GM15510 (cell line): ENCODE results near the gene TXNL4A.
A peak's percentile ranks its signal among the peaks of the same experiment; 100 is the strongest.

Source experiments
- POLR2A ChIP-seq: IDR thresholded peaks from 3 replicates; pipeline ENCODE4 v1.6.1; 2011; ENCODE audit warnings: borderline replicate concordance; ENCODE audit not compliant: insufficient read length; ENCODE audit errors: extremely low read depth

Gene TXNL4A

GRCh38 chr18:79973517-79973916 lies 14.8 kb downstream of the TXNL4A start:
- TF ChIP-seq POLR2A: no peak

- no peak for TF ChIP-seq POLR2A
These were observed 15.6 kb downstream of the TXNL4A start for GRCh38 chr18:79972720-79973119.

DNA sequence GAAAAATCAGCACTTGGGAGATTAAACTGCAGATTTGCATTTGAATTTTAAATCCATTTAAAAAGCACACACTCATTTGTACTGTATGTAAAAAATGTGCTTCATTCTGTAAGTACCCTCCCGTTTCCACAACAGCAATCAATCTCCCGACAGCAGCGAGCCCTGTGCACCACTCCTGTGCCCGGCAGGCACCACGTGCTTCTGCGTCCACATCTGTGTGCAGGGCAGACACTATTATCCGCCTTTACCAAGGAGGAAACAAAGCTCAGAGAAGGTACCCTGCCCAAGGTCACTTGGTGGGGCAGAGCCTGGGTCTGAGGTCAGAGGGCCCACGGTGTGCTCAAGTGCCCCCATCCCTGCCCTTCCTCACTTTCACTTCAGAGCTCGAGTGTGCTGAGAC lies 16.4 kb downstream of the TXNL4A start:
- TF ChIP-seq POLR2A: no peak

- TF ChIP-seq POLR2A: no peak
These were observed 17.0 kb downstream of the TXNL4A start for GRCh38 chr18:79971211-79971952.

- TF ChIP-seq POLR2A: no peak
These were observed 17.8 kb downstream of the TXNL4A start for GRCh38 chr18:79970419-79971133.

- no peak for TF ChIP-seq POLR2A
These were observed 23.1 kb downstream of the TXNL4A start for GRCh38 chr18:79965119-79965902.

DNA sequence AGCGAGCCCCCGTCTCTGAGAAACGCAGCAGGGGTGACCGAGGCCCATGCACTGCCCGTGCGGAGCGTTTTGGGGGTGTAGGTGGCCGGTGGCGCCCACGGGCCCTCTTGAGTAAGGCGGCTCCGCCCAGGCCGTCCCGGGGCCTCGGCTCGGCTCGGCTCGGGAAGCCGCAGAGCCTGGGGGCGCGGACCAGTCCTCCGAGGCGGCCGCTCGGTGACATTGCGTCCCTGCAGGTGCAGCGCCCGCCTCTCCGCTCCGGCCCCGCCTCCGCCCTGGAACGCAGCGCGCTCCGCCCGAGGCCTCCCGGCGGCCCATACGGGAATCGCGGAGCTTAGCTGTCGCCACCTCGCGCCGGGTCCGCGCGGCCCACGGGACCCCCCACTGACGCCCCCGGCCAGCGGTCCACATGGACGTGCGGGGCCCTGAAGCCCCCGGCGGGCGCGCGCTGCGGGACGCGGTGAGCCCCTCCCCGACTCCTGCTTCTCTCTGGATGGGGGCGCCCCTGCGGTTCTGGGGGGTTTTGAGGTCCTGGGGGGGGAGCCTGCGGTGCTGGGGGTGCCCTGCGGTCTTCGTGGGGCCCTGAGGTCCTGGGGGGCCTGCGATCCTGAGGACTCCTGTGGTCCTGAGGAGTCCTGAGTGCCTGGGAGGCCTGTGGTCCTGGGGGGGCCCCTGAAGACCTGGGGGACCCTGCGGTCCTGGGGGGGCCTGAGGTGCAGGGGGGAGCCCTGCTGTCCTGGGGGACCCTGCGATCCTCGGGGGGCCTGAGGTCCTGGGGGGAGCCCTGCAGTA lies 23.8 kb downstream of the TXNL4A start, which contains the start of gene HSBP1L1:
HSBP1L1 (plus strand) TSS at position 314 of the 789 bp plus-strand sequence; CDS start at position 407, 93 bp downstream.
- TF ChIP-seq POLR2A: peak; percentile 50

- no peak for TF ChIP-seq POLR2A
These were observed 24.6 kb downstream of the TXNL4A start for GRCh38 chr18:79963658-79964329.

- no peak for TF ChIP-seq POLR2A
These were observed 25.3 kb downstream of the TXNL4A start for GRCh38 chr18:79962835-79963657.

DNA sequence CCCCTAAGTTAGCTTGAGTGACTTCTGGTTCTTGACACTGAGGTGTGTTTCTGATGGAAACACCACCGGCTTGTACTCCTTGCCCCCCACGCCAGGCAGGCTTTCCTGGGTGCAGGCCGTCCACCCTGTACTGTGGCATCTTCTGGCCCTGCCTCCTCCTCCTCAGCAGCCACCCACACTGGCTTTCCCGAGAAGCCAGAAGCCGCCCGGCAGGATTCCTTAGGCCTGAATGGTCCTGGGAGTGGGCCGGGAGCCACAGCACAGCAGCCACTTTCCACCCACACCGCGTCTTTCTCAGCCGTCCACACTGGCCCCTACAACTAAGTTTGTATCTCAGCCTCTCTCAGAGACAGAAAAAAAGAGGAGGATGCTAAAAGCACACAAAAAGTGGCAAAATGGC lies 26.1 kb downstream of the TXNL4A start:
- no peak for TF ChIP-seq POLR2A

DNA sequence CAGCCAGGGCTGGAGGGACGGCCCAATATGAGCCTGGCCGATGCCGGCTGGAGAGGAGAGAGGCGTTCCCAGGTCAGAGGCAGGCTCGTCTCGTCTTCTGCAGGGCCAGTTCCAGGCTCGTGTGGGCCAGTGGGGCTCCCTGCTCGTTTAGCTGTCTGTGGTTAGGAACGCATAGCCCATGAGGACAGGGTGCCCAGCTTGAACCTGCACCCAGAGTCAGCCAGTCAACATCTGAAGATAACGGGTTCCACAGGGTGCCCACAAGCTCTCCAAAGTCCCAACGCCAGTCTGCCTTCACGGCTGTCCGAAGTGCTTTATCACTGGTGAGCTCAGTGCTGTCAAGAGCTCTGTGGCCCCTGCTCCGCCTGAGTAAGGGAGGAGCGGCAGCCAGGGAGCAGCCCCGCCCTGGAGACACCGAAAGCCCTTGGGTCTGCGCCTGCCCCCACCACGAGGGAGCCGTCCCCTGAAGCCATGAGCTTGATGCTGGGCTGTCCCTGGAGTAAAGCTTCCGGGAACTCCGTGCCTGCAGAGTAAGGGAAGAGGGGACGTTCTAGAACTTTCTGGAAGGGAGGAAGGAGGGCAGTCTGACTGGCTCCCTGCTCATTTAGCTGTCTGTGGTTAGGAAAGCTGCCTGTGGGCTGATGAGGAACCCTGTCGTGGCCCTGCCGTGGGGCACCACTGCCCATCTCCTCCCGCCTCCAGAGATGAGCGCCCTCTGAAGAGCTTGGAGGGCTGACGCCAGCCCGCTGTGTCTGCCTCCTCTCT lies 26.7 kb downstream of the TXNL4A start:
- no peak for TF ChIP-seq POLR2A

DNA sequence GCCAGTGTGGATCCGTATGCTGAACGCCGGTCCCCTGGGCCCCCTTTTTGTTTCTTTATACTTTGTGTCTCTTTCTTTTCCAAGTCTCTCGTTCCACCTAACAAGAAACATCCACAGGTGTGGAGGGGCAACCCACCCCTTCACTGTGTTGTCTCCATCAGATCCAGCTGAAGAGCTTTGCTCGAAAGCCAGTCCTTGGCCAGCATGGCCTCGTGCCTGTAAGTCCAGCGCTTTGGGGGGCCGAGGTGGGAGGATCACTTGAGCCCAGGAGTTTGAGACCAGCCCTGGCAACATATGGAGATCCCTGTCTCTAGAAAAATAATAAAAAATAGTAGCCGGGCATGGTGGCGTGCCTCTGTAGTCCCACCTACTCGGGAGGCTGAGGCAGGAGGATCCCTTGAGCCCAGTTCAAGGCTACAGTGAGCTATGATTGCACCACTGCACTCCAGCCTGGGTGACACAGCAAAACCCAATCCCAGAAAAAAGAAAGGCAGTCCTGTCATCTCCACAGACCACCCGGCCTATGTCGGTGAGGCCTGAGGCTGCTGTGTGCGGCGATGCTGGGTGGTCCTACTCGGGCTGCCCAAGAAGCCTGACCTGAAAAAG lies 27.3 kb downstream of the TXNL4A start:
- TF ChIP-seq POLR2A: no peak
